Peyer's patch (tissue), 4 donors: Measurements from ENCODE around the gene EVPL. TPM values are rescaled to one million over a fixed set of nuclear protein-coding genes. Genes with fewer than 3 reads are reported as not detected.

Experiments
- DNase-seq, 3 donors: peaks; one replicate each; pipeline ENCODE4 v3.0.0-alpha.2; 2017 to 2019
- H3K27ac ChIP-seq, 4 donors: fragments of 200-600 bp; sonication (generic); one replicate each; pipeline ENCODE4 v1.5.1; 2016 to 2019
- H3K27me3 ChIP-seq, 2 donors: fragments of 200-600 bp; sonication (generic); one replicate each; pipeline ENCODE4 v1.5.1; 2019
- H3K36me3 ChIP-seq, 3 donors: fragments of 200-600 bp; sonication (generic); one replicate each; pipeline ENCODE4 v1.5.1; 2016 to 2019
- H3K4me1 ChIP-seq, 4 donors: fragments of 200-600 bp; sonication (generic); one replicate each; pipeline ENCODE4 v1.5.1; 2016 to 2019
- H3K4me3 ChIP-seq, 4 donors: fragments of 200-600 bp; sonication (generic); 1 replicate in 3 of 4; 2 replicates in 1 of 4; pipeline ENCODE4 v1.5.1; 2016 to 2019; ENCODE audit warnings: mild to moderate bottlenecking in 1 of 4
- H3K9me3 ChIP-seq, 4 donors: fragments of 200-600 bp; sonication (generic); one replicate each; pipeline ENCODE4 v1.5.1; 2016 to 2019; ENCODE audit warnings: mild to moderate bottlenecking in 1 of 4
- CTCF ChIP-seq, 6 experiments: fragments of 450-650 bp in 4 of 6; fragments of 200-600 bp in 2 of 6; sonication (generic) in 1 of 6; IDR thresholded peaks; one replicate each; pipeline ENCODE4 v1.5.1; 2017 to 2019; ENCODE audit warnings: antibody characterized with exemption in 6 of 6, mild to moderate bottlenecking in 3 of 6, moderate library complexity in 1 of 6
- POLR2A ChIP-seq, 2 donors: fragments of 450-650 bp; IDR thresholded peaks; one replicate each; pipeline ENCODE4 v1.5.1; 2017; ENCODE audit warnings: antibody characterized with exemption in 2 of 2, mild to moderate bottlenecking in 2 of 2, moderate library complexity in 2 of 2
- total RNA-seq, 4 donors: library from RNA; depleted of rRNA; stranded (reverse); fragments of >200 nt; gene quantifications; one replicate each; pipeline ENCODE4 v1.1.0, GENCODE V29; 2016

The EVPL gene
- total RNA-seq, 4 donors from 2014 or later: 26.4 to 87.8 (median 55.0) TPM

GRCh38 chr17:76056882-76057281 is 29.8 kb upstream of the EVPL start:
- Histone ChIP-seq H3K27ac (no peak overlapping the region), H3K4me1 (no peaks in the 10 kb centered on the region), H3K27me3 (no peaks in the 10 kb centered on the region), H3K9me3 (no peaks in the 10 kb centered on the region), H3K36me3 (peaks cover 0 to 87% (median 6%) of the 10 kb centered on the region in 3 donors), H3K4me3 (no peak overlapping the region)
- DNase-seq: no peak
- TF ChIP-seq CTCF (IDR thresholded peaks at IDR 0.05): no peak
- no peak for TF ChIP-seq POLR2A (IDR thresholded peaks at IDR 0.05)

GRCh38 chr17:76054112-76054476 is 27.0 kb upstream of the EVPL start:
- Histone ChIP-seq H3K4me3 (no peak overlapping the region), H3K27ac (no peak overlapping the region), H3K9me3 (no peaks in the 10 kb centered on the region), H3K27me3 (no peaks in the 10 kb centered on the region), H3K4me1 (no peaks in the 10 kb centered on the region), H3K36me3 (peaks cover 0 to 84% (median 6%) of the 10 kb centered on the region in 3 donors)
- DNase-seq: no peak
- TF ChIP-seq CTCF (IDR thresholded peaks at IDR 0.05): no peak
- no peak for TF ChIP-seq POLR2A (IDR thresholded peaks at IDR 0.05)

GRCh38 chr17:76053246-76054111 is 26.4 kb upstream of the EVPL start:
- H3K4me3 ChIP-seq: no peak overlapping the region
- H3K4me1 ChIP-seq: no peaks in the 10 kb centered on the region
- TF ChIP-seq CTCF (IDR thresholded peaks at IDR 0.05): no peak
- no peaks in the 10 kb centered on the region for H3K27me3 ChIP-seq
- DNase-seq: no peak
- no peaks in the 10 kb centered on the region for H3K9me3 ChIP-seq
- H3K27ac ChIP-seq: no peak overlapping the region
- H3K36me3 ChIP-seq: peaks cover 0 to 84% (median 6%) of the 10 kb centered on the region in 3 donors

GRCh38 chr17:76051561-76051960 is 24.5 kb upstream of the EVPL start:
- Histone ChIP-seq H3K9me3 (no peaks in the 10 kb centered on the region), H3K36me3 (peaks cover 0 to 84% (median under 1%) of the 10 kb centered on the region in 3 donors), H3K27me3 (no peaks in the 10 kb centered on the region), H3K4me1 (no peaks in the 10 kb centered on the region), H3K27ac (peak overlapping the region in 1 of 4 donors; percentile 3), H3K4me3 (no peak overlapping the region)
- no peak for TF ChIP-seq CTCF (IDR thresholded peaks at IDR 0.05)
- TF ChIP-seq POLR2A (IDR thresholded peaks at IDR 0.05): no peak
- DNase-seq: no peak

- no peaks in the 10 kb centered on the region for H3K27me3 ChIP-seq
- H3K36me3 ChIP-seq: peaks cover 0 to 84% (median 0%) of the 10 kb centered on the region in 3 donors
- H3K4me3 ChIP-seq: no peak overlapping the region
- TF ChIP-seq POLR2A (IDR thresholded peaks at IDR 0.05): no peak
- no peak for TF ChIP-seq CTCF (IDR thresholded peaks at IDR 0.05)
- H3K9me3 ChIP-seq: no peaks in the 10 kb centered on the region
- DNase-seq: no peak
- H3K4me1 ChIP-seq: no peaks in the 10 kb centered on the region
- H3K27ac ChIP-seq: peak overlapping the region in 1 of 4 donors; percentile 3
These were observed 23.7 kb upstream of the EVPL start for GRCh38 chr17:76050538-76051467.
